ENCODE results near the gene MAT2A.

MAT2A gene

GRCh38 chr2:85547859-85548607, 9.1 kb downstream of the MAT2A start:
- no peak overlapping the region for H3K4me3 ChIP-seq (ENCODE audit: low read depth, low read length)
- no peak for TF ChIP-seq CTCF (IDR thresholded peaks at IDR 0.05; ENCODE audit: low read depth, low read length, missing control alignments)

GRCh38 chr2:85548608-85548900, 9.6 kb downstream of the MAT2A start:
- peaks cover 71% of the 10 kb centered on the region for H3K36me3 ChIP-seq (replicated peaks)
- DNase-seq: no peak
- no peaks in the 10 kb centered on the region for H3K27me3 ChIP-seq (replicated peaks)
- in situ Hi-C loops (cut with HindIII; ENCODE audit: low pct_ligation_motif_present, low sequenced_read_pairs): no loop called here
- no peak overlapping the region for H3K27ac ChIP-seq
- H3K4me3 ChIP-seq (ENCODE audit: low read depth, low read length): no peak overlapping the region
- no peak for TF ChIP-seq CTCF (IDR thresholded peaks at IDR 0.05; ENCODE audit: low read depth, low read length, missing control alignments)

More at GRCh38 chr2:85547859-85548607, 9.1 kb downstream of the MAT2A start:
- no peak overlapping the region for H3K27ac ChIP-seq
- in situ Hi-C loops (cut with HindIII; ENCODE audit: low pct_ligation_motif_present, low sequenced_read_pairs): no loop called here
- no peak for DNase-seq
- H3K36me3 ChIP-seq (replicated peaks): peaks cover 73% of the 10 kb centered on the region
- H3K27me3 ChIP-seq (replicated peaks): no peaks in the 10 kb centered on the region

GRCh38 chr2:85549095-85549494, 10.1 kb downstream of the MAT2A start:
- peaks cover 72% of the 10 kb centered on the region for H3K36me3 ChIP-seq (replicated peaks)
- no peak for TF ChIP-seq CTCF (IDR thresholded peaks at IDR 0.05; ENCODE audit: low read depth, low read length, missing control alignments)
- no peak overlapping the region for H3K4me3 ChIP-seq (ENCODE audit: low read depth, low read length)
- no peaks in the 10 kb centered on the region for H3K27me3 ChIP-seq (replicated peaks)
- peak overlapping the region; percentile 43 for H3K27ac ChIP-seq
- no peak for DNase-seq
- in situ Hi-C loops (cut with HindIII; ENCODE audit: low pct_ligation_motif_present, low sequenced_read_pairs): no loop called here

- peaks cover 74% of the 10 kb centered on the region for H3K36me3 ChIP-seq (replicated peaks)
- in situ Hi-C loops (cut with HindIII; ENCODE audit: low pct_ligation_motif_present, low sequenced_read_pairs): no loop called here
- no peak for TF ChIP-seq CTCF (IDR thresholded peaks at IDR 0.05; ENCODE audit: low read depth, low read length, missing control alignments)
- H3K27me3 ChIP-seq (replicated peaks): no peaks in the 10 kb centered on the region
- peak overlapping the region; percentile 59 for H3K27ac ChIP-seq
- no peak overlapping the region for H3K4me3 ChIP-seq (ENCODE audit: low read depth, low read length)
- DNase-seq: peak; percentile 83
These were observed 10.9 kb downstream of the MAT2A start for GRCh38 chr2:85549826-85550225.

GRCh38 chr2:85550486-85550885, 11.5 kb downstream of the MAT2A start:
- Histone ChIP-seq H3K36me3 (replicated peaks) (peaks cover 75% of the 10 kb centered on the region), H3K27ac (peak overlapping the region; percentile 59), H3K4me3 (ENCODE audit: low read depth, low read length) (no peak overlapping the region), H3K27me3 (replicated peaks) (no peaks in the 10 kb centered on the region)
- no peak for DNase-seq
- in situ Hi-C loops (cut with HindIII; ENCODE audit: low pct_ligation_motif_present, low sequenced_read_pairs): no loop called here
- TF ChIP-seq CTCF (IDR thresholded peaks at IDR 0.05; ENCODE audit: low read depth, low read length, missing control alignments): no peak

Data from brain microvascular endothelial cell (primary cell).